Measurements from ENCODE around the gene GTPBP2. TPM values are rescaled to one million over a fixed set of nuclear protein-coding genes. Genes with fewer than 3 reads are reported as not detected.
A peak's percentile ranks its signal among the peaks of the same experiment; 100 is the strongest.

GTPBP2 gene
- total and polyA plus RNA-seq, 2 of the 4 experiments (the other 2 are of a cell fraction), result 38.4 to 86.6 TPM

GRCh38 chr6:43604174-43604573 is 24.9 kb downstream of the GTPBP2 start:
- Histone ChIP-seq H3K79me1 (ENCODE audit: low read depth in 1 of 2, low read length in 2 of 2) (peaks cover 3 to 15% of the 10 kb centered on the region in 2 experiments), H3K9me3 (ENCODE audit: control insufficient read depth, insufficient read depth, low read length) (no peaks in the 10 kb centered on the region), H3K56ac (ENCODE audit: extremely low read depth, insufficient read depth, low read length) (no peak overlapping the region), H4K20me1 (ENCODE audit: insufficient read depth, low read length) (peaks cover 4% of the 10 kb centered on the region; the same call in 1 of the 2 replicates), H3K4ac (ENCODE audit: low read depth, low read length) (no peak overlapping the region), H4K91ac (ENCODE audit: insufficient read depth, low read depth, low read length) (no peak overlapping the region), H2AK9ac (replicated peaks; ENCODE audit: low read depth, low read length, poor library complexity) (no peak overlapping the region), H3K18ac (ENCODE audit: low read depth, low read length) (no peak overlapping the region), H2BK120ac (ENCODE audit: low read depth, low read length) (no peak overlapping the region), H3K27ac (ENCODE audit: insufficient read depth, low read length) (no peak overlapping the region), H3K9ac (ENCODE audit: low read depth, low read length) (no peak overlapping the region), H3K23ac (ENCODE audit: low read depth, low read length) (no peak overlapping the region), H3K36me3 (ENCODE audit: control insufficient read depth, insufficient read depth, low read length) (peaks cover 23% of the 10 kb centered on the region), H3K27me3 (ENCODE audit: control insufficient read depth, insufficient read depth, low read length) (no peaks in the 10 kb centered on the region), H2BK20ac (ENCODE audit: low read depth, low read length) (no peak overlapping the region), H4K5ac (ENCODE audit: low read depth, low read length) (no peak overlapping the region), H2AFZ (replicated peaks; ENCODE audit: low read length, poor library complexity) (no peak overlapping the region), H4K8ac (ENCODE audit: low read depth in 2 of 2, low read length in 2 of 2) (no peak overlapping the region), H2BK15ac (ENCODE audit: low read depth, low read length) (no peak overlapping the region), H3K4me3 (ENCODE audit: insufficient read depth, low read depth, low read length) (no peak overlapping the region), H3K4me2 (ENCODE audit: low read depth, low read length) (no peak overlapping the region), H3K14ac (replicated peaks; ENCODE audit: low read depth, low read length) (no peak overlapping the region), H3K9me1 (ENCODE audit: insufficient read depth, low read length) (no peaks in the 10 kb centered on the region), H2AK5ac (ENCODE audit: low read depth, low read length) (no peak overlapping the region), H2BK5ac (ENCODE audit: low read depth, low read length, poor library complexity, severe bottlenecking) (no peak overlapping the region), H3K4me1 (ENCODE audit: control insufficient read depth, insufficient read depth, low read length) (no peaks in the 10 kb centered on the region; the same call in 1 of the 2 replicates)
- POLR2A ChIA-PET (ENCODE audit: unreplicated experiment), result no interaction called here
- dilution Hi-C loops (cut with HindIII; ENCODE audit: low sequenced_read_pairs, unreplicated experiment), result no loop called here
- CTCF ChIA-PET, result interaction anchor here (0.5 kb wide), 1 partner anchor 48 kb away, joined by 3 read pairs; no protein-coding TSS in a partner anchor
- TF ChIP-seq MAFK (IDR thresholded peaks at IDR 0.05; ENCODE audit: low read depth, low read length) (0 out of 2 replicates have a peak, but pooled peaks have one; percentile 19), CEBPB (IDR thresholded peaks at IDR 0.05; ENCODE audit: low read depth, low read length) (peak; percentile 21; the same call in 1 of the 2 replicates), BHLHE40 (IDR thresholded peaks at IDR 0.05; ENCODE audit: low read depth, low read length) (no peak), CTCF (conservative IDR thresholded peaks at IDR 0.05; ENCODE audit: low read depth, low read length) (no peak), CHD1 (IDR thresholded peaks at IDR 0.05; ENCODE audit: low read depth, low read length) (no peak), RAD21 (IDR thresholded peaks at IDR 0.05; ENCODE audit: low read length) (no peak), FOS (IDR thresholded peaks at IDR 0.05; ENCODE audit: low read depth, low read length) (no peak), USF2 (IDR thresholded peaks at IDR 0.05; ENCODE audit: low read depth, low read length) (no peak)
- DNase-seq (peak; percentile 88), ATAC-seq (ENCODE audit: low read depth) (peak; percentile 11; the same call in 1 of the 2 replicates)
- WGBS, 2 experiments (ENCODE audit: extremely low coverage in 2 of 2, insufficient read length in 1 of 2), result no CpG with 5 or more reads among the region's 2 CpGs
- in situ Hi-C loops (cut with MboI; ENCODE audit: low sequenced_read_pairs), result loop anchor here (10.0 kb wide), 1 partner anchor 471 kb away; no protein-coding TSS in a partner anchor
- intact Hi-C loops (cut with micrococcal nuclease), result no loop called here
- no TSS peak for BruUV-seq (replicated peaks)

All from IMR-90 (cell line).